HepG2 (cell line): ENCODE data around the gene SPINK8. TPM values are rescaled to one million over a fixed set of nuclear protein-coding genes. Genes with fewer than 3 reads are reported as not detected.

ENCODE experiments used
- CREB1 ChIP-seq, 2 experiments: fragments of 450-650 bp in 1 of 2; IDR thresholded peaks; 2 replicates each; pipeline ENCODE4 v1.6.1; 2016 to 2017; ENCODE audit warnings: control low read depth in 1 of 2, mild to moderate bottlenecking in 1 of 2, missing compliant biosample characterization in 1 of 2, missing genetic modification characterization in 1 of 2
- CREM ChIP-seq, 2 experiments: sonication (generic) in 1 of 2; formaldehyde crosslinking in 1 of 2; IDR thresholded peaks; 2 replicates each; pipeline versions ENCODE4 v1.4.0 to v1.6.1; 2016 to 2020; ENCODE audit warnings: antibody characterized with exemption in 1 of 2, mild to moderate bottlenecking in 1 of 2, missing genetic modification reagents in 1 of 2
- HDAC2 ChIP-seq: sonication (generic); formaldehyde crosslinking; IDR thresholded peaks from 2 replicates; pipeline ENCODE4 v1.4.0; 2020; ENCODE audit warnings: missing genetic modification reagents
- MAFG ChIP-seq: sonication (generic); formaldehyde crosslinking; IDR thresholded peaks from 2 replicates; pipeline ENCODE4 v1.5.1; 2020; ENCODE audit warnings: mild to moderate bottlenecking, missing genetic modification reagents
- MAZ ChIP-seq, 2 experiments: sonication (generic) in 1 of 2; formaldehyde crosslinking in 1 of 2; IDR thresholded peaks; 2 replicates each; pipeline versions ENCODE4 v1.5.0 to v1.6.1; 2012 to 2020; ENCODE audit warnings: low read depth in 2 of 2, mild to moderate bottlenecking in 2 of 2, borderline replicate concordance in 1 of 2, improper control_type of control experiment in 1 of 2, low read length in 1 of 2, missing genetic modification reagents in 1 of 2, moderate library complexity in 1 of 2
- MXD3 ChIP-seq: IDR thresholded peaks from 2 replicates; pipeline ENCODE4 v1.6.1; 2016; ENCODE audit warnings: mild to moderate bottlenecking, missing biosample characterization, missing genetic modification reagents
- MXD4 ChIP-seq: IDR thresholded peaks from 2 replicates; pipeline ENCODE4 v1.6.1; 2016; ENCODE audit warnings: mild to moderate bottlenecking, missing biosample characterization, missing genetic modification reagents
- MYNN ChIP-seq: sonication (generic); formaldehyde crosslinking; IDR thresholded peaks from 2 replicates; pipeline ENCODE4 v1.4.0; 2020; ENCODE audit warnings: mild to moderate bottlenecking, low read depth, missing genetic modification reagents
- NPAS2 ChIP-seq: sonication (generic); formaldehyde crosslinking; IDR thresholded peaks from 2 replicates; pipeline ENCODE4 v1.8.0; 2022; ENCODE audit warnings: mild to moderate bottlenecking, missing genetic modification reagents, borderline replicate concordance
- PHF5A ChIP-seq: IDR thresholded peaks from one replicate; pipeline ENCODE4 v1.6.1; 2018; ENCODE audit warnings: low read depth, missing genetic modification reagents; ENCODE audit not compliant: unreplicated experiment
- RBM22 ChIP-seq: fragments of 200-400 bp; formaldehyde crosslinking; optimal IDR thresholded peaks from 2 replicates; pipeline ENCODE3; 2017; ENCODE audit warnings: mild to moderate bottlenecking, low read length, moderate library complexity
- THYN1 ChIP-seq: sonication (generic); formaldehyde crosslinking; IDR thresholded peaks from 2 replicates; pipeline ENCODE4 v1.8.1; 2023; ENCODE audit warnings: low read depth, mild to moderate bottlenecking, moderate library complexity, missing genetic modification reagents, borderline replicate concordance
- TP53 ChIP-seq: sonication (generic); formaldehyde crosslinking; conservative IDR thresholded peaks from 2 replicates; pipeline ENCODE4 v1.4.0; 2020; ENCODE audit warnings: missing genetic modification reagents
- ZBTB3 ChIP-seq: sonication (generic); formaldehyde crosslinking; IDR thresholded peaks from 2 replicates; pipeline ENCODE4 v1.4.0; 2020; ENCODE audit warnings: low read depth, mild to moderate bottlenecking, moderate library complexity, missing genetic modification reagents, borderline replicate concordance
- ZFP1 ChIP-seq: IDR thresholded peaks from 2 replicates; pipeline ENCODE4 v1.6.1; 2016
- ZNF10 ChIP-seq: sonication (generic); formaldehyde crosslinking; IDR thresholded peaks from 2 replicates; pipeline ENCODE4 v1.4.0; 2020; ENCODE audit warnings: mild to moderate bottlenecking, low read depth, missing genetic modification reagents, borderline replicate concordance
- ZNF251 ChIP-seq: sonication (generic); formaldehyde crosslinking; IDR thresholded peaks from 2 replicates; pipeline ENCODE4 v1.9.0; 2021; ENCODE audit warnings: mild to moderate bottlenecking, missing genetic modification reagents
- ZNF33B ChIP-seq: sonication (generic); formaldehyde crosslinking; IDR thresholded peaks from 2 replicates; pipeline ENCODE4 v1.5.1; 2020; ENCODE audit warnings: mild to moderate bottlenecking, missing genetic modification reagents
- ZNF432 ChIP-seq: sonication (generic); formaldehyde crosslinking; IDR thresholded peaks from 2 replicates; pipeline ENCODE4 v1.5.0; 2020; ENCODE audit warnings: missing genetic modification reagents, mild to moderate bottlenecking, borderline replicate concordance
- ZNF558 ChIP-seq: sonication (generic); formaldehyde crosslinking; IDR thresholded peaks from 2 replicates; pipeline ENCODE4 v1.9.0; 2022; ENCODE audit warnings: mild to moderate bottlenecking, missing genetic modification reagents, borderline replicate concordance
- ZNF562 ChIP-seq: sonication (generic); formaldehyde crosslinking; IDR thresholded peaks from 2 replicates; pipeline ENCODE4 v1.8.0; 2022; ENCODE audit warnings: missing genetic modification reagents, borderline replicate concordance
- ZNF563 ChIP-seq: sonication (generic); formaldehyde crosslinking; IDR thresholded peaks from 2 replicates; pipeline ENCODE4 v1.8.0; 2022; ENCODE audit warnings: mild to moderate bottlenecking, moderate library complexity, missing genetic modification reagents
- ZNF577 ChIP-seq: sonication (generic); formaldehyde crosslinking; IDR thresholded peaks from 2 replicates; pipeline ENCODE4 v1.4.0; 2020; ENCODE audit warnings: mild to moderate bottlenecking, low read depth, missing genetic modification reagents, borderline replicate concordance
- ZNF773 ChIP-seq: sonication (generic); formaldehyde crosslinking; IDR thresholded peaks from 2 replicates; pipeline ENCODE4 v1.4.0; 2020; ENCODE audit warnings: missing genetic modification reagents, borderline replicate concordance
- polyA plus RNA-seq, 8 experiments: library from polyadenylated mRNA; depleted of rRNA in 3 of 8; stranded (reverse) in 7 of 8; unstranded in 1 of 8; fragments of >200 nt; fragmentation: Illumina TruSeq in 4 of 8; extraction: Trizol in 4 of 8; gene quantifications; 2 replicates each; pipeline versions ENCODE4 v1.2.1 to v1.2.3, GENCODE V29; 2011 to 2016; ENCODE audit warnings: low read depth in 4 of 8, missing spikeins in 1 of 8, mixed read lengths in 1 of 8; ENCODE audit not compliant: insufficient read depth in 1 of 8
- total RNA-seq, 5 experiments: library from RNA; depleted of rRNA; stranded (reverse); fragments of >200 nt; fragmentation: Illumina TruSeq; extraction: Trizol; gene quantifications; 2 replicates each; pipeline ENCODE4 v1.2.3, GENCODE V29; 2016; ENCODE audit warnings: low read depth in 1 of 5
- TF ChIP-seq, protein P1 (sequence below): sonication (generic); formaldehyde crosslinking; IDR thresholded peaks from 2 replicates; pipeline ENCODE4 v1.4.0; 2020; ENCODE audit warnings: missing genetic modification reagents
- TF ChIP-seq, protein P2 (sequence below): sonication (generic); formaldehyde crosslinking; IDR thresholded peaks from 2 replicates; pipeline ENCODE4 v1.5.1; 2020; ENCODE audit warnings: mild to moderate bottlenecking, missing genetic modification reagents, borderline replicate concordance

SPINK8 gene
- total and polyA plus RNA-seq, 2 of the 13 experiments (the other 11 are each of a cell fraction or from before 2014, with no cell fraction given): not detected

DNA sequence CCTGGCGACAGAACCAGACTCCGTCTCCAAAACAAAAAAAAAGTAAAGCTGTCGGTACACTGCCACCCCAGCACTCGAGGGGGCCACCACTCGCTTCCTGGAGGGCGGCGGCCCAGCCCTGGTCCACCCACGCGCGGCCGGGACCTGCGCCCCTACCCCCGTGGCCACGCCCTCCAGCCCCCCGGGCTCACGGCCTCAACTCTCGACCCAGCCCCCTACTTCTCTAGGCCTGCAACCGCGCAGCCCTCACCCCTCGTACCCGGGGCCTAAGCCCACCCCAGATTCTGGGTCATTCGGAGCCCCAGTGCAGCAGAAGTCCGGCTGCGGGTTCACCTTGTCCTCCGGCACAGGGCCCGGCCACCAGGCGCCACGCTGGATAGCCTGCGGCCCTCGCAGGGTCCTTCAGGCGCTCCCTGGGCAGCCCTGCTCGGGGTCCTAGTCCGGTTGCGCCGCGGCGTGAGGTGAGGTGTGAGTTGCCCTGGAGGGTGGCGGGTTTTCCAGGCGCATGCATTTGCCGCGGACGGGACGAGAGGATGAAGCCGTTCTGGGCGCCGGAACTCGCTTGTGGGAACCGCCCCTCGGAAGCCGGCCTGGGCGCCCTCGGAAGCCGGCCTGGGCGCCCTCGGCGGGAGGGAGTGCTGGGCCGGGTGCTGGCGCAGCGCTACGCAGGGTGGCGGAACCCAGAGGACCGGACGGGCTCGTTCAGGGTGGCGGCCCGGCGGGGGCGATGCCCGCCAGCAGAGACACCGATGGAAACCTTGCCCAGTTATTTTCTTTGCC, 32.3 kb downstream of the SPINK8 start, which contains the start of gene NME6 (continued):
- TF ChIP-seq ZNF563 (CRISPR knock-in tag) (peak; percentile 96), ZFP1 (CRISPR knock-in tag) (0 out of 2 replicates have a peak, but pooled peaks have one; percentile 20), ZNF432 (CRISPR knock-in tag) (no peak), ZNF773 (CRISPR knock-in tag) (peak; percentile 88), NPAS2 (CRISPR knock-in tag) (no peak), PHF5A (no peak), MXD3 (peak; percentile 77; the same call in 1 of the 2 replicates), ZNF10 (CRISPR knock-in tag) (no peak), ZNF558 (CRISPR knock-in tag) (no peak), THYN1 (CRISPR knock-in tag) (no peak), ZNF562 (peak; percentile 76; the same call in 1 of the 2 replicates), MAFG (CRISPR knock-in tag) (no peak), ZNF33B (CRISPR knock-in tag) (peak; percentile 97), RBM22 (no peak), ZNF251 (CRISPR knock-in tag) (0 out of 2 replicates have a peak, but pooled peaks have one; percentile 74), HDAC2 (CRISPR knock-in tag) (peak; percentile 78), ZBTB3 (CRISPR knock-in tag) (peak; percentile 79), TP53 (CRISPR knock-in tag) (no peak), MXD4 (CRISPR knock-in tag) (peak; percentile 92; the same call in 1 of the 2 replicates), CREB1 (IDR thresholded peaks at IDR 0.05) (peak; percentile 69; the same call in 1 of the 2 replicates), CREB1 (CRISPR knock-in tag; IDR thresholded peaks at IDR 0.05) (peak; percentile 67; the same call in 1 of the 2 replicates), CREM (IDR thresholded peaks at IDR 0.05) (peak; percentile 64; the same call in 1 of the 2 replicates), CREM (CRISPR knock-in tag; IDR thresholded peaks at IDR 0.05) (no peak; the same call in 1 of the 2 replicates), MYNN (peak; percentile 75; the same call in 1 of the 2 replicates), MAZ (IDR thresholded peaks at IDR 0.05; ENCODE audit: borderline replicate concordance, low read depth, low read length) (no peak), MAZ (CRISPR knock-in tag; IDR thresholded peaks at IDR 0.05; ENCODE audit: low read depth) (peak; percentile 90), ZNF577 (no peak)
- TF ChIP-seq, protein P1, sequence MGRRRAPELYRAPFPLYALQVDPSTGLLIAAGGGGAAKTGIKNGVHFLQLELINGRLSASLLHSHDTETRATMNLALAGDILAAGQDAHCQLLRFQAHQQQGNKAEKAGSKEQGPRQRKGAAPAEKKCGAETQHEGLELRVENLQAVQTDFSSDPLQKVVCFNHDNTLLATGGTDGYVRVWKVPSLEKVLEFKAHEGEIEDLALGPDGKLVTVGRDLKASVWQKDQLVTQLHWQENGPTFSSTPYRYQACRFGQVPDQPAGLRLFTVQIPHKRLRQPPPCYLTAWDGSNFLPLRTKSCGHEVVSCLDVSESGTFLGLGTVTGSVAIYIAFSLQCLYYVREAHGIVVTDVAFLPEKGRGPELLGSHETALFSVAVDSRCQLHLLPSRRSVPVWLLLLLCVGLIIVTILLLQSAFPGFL (CRISPR knock-in tag): no peak; the same call in 1 of the 2 replicates
- TF ChIP-seq, protein P2, sequence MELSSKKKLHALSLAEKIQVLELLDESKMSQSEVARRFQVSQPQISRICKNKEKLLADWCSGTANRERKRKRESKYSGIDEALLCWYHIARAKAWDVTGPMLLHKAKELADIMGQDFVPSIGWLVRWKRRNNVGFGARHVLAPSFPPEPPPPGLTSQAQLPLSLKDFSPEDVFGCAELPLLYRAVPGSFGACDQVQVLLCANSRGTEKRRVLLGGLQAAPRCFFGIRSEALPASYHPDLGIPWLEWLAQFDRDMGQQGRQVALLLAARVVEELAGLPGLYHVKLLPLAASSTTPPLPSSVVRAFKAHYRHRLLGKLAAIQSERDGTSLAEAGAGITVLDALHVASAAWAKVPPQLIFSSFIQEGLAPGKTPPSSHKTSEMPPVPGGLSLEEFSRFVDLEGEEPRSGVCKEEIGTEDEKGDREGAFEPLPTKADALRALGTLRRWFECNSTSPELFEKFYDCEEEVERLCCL (CRISPR knock-in tag): peak; percentile 85; the same call in 1 of the 2 replicates
